GM21786 (cell line): ENCODE data around the gene ZBTB49.

Experiments
- ATAC-seq: cut with Tn5 transposase; IDR thresholded peaks from one replicate; pipeline ENCODE4 v1.9.1; 2021; ENCODE audit not compliant: unreplicated experiment

The ZBTB49 gene

DNA sequence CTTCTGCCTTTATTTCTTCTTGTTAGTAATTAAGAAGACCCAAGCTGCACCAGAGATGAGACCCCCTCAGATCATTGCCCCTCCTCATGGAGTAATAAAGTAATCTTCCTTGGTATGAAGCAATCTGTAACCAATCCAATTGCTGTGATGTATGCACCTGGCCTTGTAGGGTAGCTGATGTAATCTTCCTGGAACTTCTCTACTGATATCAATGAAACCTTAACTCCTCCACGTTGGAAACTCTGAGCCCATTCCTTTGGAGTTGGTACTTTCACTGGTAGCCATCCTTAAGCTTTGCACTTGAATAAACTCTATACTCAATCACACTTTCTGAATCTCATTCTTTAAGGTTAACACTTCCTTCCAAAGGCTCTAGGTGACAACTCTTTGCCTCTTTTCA, 65.3 kb downstream of the ZBTB49 start:
- no peak for ATAC-seq

DNA sequence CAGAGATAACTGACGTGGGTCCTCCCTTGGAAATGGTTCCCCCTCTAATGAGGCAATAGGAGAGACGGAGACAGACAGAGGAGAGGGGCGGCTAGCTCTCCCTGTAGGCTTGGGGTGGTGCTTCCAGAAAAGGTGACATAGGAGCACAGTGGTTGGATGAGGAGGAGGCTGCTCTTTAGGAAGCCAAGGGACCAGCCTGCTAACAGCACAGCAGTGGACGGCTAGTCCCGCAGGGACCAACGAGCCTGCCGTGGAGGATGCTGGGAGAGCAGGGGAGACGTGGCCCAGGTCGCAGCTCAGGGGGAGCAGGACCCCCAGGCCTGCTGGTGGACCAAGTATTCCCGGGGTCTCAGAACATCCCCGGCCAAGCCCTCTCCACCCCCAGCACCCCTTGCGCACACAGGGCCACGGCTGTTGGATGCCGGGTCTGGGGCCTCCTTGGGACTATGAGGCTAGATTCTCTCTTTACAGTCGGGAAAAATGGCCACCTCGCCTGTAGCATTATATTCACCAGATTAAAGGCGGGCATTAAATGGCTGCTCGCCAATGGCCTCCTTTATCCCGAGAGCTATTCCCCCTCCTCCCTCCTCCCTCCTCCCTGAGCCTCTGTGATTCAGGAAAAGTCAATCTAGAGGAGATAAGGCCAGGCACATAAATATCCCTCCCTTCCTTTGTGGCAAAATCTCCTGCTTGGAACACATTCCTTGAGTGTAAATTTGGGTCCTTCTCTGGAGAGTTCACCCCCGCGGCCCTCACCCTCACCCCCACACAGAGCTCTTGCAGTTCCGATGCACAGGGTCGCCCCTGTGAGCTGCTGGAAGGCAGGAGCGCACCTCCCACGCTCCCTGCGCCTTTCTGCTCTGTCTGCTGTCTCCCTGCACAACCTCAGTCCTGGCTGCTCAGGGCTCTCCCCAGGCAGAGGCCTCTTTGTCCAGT, 66.3 kb downstream of the ZBTB49 start:
- ATAC-seq = no peak

DNA sequence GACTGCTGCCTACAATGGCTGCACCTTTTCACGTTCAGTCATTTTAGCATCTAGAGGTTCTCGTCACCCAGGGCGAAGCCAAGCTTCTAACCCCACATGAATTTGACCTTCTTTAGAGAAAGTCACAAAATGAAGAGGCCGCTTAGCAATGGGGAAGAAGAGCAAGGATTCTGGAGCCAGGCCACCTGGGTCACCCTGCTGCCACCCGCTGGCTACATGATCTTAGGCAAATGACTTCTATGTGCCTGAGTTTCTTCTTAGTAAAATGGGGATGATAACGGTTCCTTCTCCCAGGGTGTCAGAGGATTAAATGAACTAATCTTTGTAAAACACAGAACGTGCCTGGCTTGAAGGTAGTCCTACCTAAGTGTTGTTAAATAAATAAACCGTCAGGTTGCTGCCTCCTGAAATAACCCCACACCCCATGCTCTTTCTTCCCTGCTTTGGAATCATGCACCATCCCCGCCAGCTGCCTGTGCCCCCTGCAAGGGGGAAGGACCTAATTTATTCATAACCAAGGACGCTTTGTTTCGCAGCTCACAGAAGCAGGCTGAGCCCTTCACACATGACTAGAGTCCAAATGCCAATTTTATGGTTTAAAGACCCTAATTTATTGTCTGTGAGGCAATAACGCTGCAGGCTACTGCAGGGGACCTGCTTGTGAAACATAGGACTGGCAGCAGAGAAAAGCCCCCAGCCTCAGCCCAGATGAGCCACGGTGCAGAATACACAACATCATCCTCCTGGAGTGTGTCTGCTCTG, 68.2 kb downstream of the ZBTB49 start:
- no peak for ATAC-seq

DNA sequence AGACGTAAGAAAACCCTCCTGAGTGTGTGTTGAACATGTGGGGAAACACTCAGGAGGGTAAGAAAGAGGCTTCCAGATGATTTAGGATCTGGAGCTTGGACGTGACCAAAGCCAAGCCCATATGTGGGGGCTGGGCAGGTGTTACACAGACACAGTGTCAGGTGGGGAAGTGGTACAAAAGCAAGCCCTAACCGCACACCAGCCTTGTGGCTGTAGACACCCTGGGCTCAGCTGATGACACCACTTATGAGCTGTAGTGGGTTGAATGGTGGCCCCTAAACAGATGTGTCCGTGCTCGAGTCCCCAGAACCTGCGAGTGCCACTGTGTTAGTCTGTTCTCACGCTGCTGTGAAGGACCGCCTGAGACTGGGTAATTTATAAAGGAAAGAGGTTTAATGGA, 71.8 kb downstream of the ZBTB49 start:
- no peak for ATAC-seq

DNA sequence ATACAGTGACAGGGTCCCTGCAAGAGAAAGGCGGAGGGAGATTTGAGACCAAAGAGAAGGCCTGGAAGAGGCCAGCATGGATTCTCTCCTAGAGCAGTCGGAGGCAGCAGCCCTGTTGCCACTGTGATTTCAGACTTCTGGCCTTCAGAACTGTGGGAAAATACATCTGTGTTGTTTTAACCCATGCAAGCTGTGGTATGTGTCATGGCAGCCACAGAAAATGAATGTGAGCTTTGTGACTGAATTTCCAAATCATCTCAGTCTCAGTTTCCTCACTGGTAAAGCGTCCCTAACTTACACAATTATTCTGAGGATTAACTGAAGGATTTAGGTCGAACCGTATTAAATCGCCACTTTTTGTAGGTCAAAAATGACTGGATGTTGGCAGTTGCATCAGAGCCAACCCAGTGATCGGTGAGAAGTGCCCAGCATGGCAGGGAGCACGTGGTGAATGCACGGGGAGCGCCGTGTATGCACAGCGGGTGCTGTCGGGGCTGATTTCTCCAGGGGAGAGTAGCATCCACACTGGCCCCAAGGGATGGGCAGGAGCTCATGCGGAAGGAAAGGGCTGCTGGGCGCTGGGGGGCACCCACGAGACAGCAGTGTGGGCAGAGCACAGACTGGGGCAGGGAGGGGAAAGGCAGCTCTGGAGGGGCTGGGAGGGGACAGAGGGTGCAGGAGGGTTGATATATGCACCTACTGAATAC, 73.1 kb downstream of the ZBTB49 start:
- ATAC-seq = no peak

DNA sequence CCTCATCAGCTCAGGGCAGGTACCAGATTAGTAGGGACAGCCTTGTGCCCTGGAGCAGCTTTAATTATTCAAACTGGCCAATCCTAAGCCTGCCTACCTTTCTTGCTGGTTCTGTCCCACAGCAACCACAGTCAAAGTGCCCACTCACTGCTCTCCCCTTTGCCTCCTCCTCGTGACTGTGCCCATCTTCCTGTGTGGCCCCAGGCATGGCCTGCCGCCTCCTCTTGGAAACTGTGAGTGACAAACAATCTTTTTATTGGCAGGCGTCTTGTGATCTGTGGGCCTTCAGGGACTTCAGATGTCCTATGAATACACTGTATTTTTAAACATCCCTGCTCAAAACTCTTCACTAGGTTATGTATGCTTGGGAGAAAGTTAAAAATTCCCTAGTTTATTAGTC, 74.0 kb downstream of the ZBTB49 start:
- no peak for ATAC-seq

DNA sequence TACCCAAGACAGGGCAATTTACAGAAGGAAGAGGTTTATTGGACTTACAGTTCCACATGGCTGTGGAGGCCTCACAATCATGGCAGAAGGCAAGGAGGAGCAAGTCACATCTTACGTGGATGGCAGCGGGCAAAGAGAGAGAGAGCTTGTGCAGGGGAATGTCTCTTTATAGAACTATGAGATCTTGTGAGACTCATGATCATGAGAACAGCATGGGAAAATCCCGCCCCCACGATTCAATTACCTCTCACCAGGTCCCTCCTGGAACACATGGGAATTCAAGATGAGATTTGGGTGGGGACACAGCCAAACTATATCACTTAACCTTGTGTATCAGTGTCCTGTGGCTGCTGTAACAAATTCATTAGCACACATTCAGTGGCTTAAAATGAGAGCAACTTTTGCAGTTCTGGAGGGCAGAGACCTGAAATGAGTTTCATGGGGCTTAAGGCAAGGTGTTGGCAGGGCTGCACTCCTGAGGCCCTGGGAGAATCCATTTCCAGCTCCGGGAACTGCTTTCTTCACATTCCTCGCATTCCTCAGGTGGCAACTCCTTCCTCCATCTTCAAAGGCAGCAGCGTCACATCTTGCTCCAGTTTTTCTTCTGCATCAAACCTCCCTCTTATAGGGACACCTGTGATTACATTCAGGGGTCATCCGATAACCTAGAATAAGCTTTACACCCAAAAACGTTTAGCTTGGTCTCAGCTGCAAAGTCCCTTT, 74.6 kb downstream of the ZBTB49 start:
- no peak for ATAC-seq

DNA sequence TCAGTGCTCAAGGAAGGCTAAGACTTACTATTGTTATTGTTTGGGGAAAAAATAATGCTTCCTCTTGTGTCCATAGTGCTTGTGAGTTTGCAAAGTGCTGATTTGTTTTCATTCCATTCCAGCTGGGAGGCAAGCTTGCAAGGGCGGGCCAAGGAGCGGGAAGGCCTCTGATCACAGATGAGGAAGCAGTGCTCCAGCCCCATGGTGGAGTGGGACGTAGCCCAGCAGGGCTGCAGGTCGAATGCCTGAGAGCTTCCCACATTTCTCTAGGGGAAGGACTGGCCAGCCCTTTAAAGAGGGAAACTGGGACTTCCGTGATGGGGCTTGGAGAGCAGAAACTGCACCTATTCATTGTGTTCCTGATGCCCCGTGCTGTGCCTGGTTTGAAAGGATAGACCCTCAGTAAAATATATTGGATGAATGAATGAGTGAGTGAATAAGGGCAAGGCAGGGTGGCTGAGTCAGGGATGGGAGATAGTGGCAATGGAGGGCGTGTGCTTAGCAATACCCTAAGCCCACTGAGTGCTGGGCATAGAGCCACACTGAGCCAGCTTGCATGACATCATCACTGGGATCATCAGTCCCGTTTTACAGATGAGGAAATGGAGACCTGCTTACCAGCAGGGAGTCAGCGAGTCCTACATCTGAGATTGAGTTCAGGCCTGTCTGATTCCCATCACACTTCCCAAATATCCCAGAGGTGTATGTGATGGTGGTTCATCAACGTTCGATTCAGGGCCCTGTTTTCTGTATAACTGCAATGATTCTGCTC, 78.9 kb downstream of the ZBTB49 start:
- ATAC-seq = no peak
